SU-DHL-6 (cell line): ENCODE results near the gene PDE4D.

ENCODE experiments used
- EZH2phosphoT487 ChIP-seq: fragments of 200-600 bp; sonication (generic), shearing (Covaris generic); conservative IDR thresholded peaks from 2 replicates; pipeline ENCODE4 v1.6.1; 2018; ENCODE audit warnings: mild to moderate bottlenecking, antibody characterized with exemption, low read length, moderate library complexity, mixed read lengths
- TF ChIP-seq, protein P1 (sequence below): fragments of 200-600 bp; sonication (generic); IDR thresholded peaks from one replicate; pipeline ENCODE4 v1.5.1; 2017; ENCODE audit warnings: antibody characterized with exemption, mild to moderate bottlenecking, low read length, moderate library complexity; ENCODE audit not compliant: insufficient read depth, poor library complexity, severe bottlenecking

DNA sequence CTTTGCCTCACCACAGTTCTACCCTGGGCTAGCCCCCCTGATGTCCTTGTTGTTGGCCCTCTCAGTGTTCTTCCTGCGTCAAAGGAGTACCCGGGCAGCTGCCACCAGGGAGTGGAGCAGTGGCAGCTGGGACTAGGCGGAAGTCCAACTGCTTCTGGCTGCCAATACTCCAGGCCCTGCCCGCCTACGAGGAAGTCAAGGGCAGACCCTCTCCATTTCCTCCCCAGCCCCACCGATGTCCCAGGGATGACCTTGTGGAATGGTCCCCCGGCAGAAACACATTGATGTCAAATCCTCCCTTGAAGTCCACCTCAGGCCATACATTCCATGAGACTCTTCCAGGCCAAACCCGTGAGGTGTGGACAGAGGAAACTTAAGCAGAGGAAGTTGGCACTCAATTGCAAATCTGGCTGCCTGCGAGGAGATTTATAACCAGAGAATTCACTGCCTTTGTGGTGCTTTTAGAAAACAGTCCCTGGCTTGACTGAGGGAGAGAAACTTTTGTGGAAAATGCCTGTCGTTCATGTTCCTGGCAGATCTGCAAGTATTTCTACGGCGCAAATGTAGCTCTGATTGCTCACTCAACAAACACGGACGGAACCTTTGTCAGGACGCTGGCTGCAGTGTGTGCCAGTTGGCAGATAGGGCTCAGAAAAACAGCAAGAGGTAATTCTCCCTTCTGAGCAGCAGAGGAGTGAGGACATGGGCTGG is 970.9 kb downstream of the PDE4D start:
- TF ChIP-seq, protein P1, sequence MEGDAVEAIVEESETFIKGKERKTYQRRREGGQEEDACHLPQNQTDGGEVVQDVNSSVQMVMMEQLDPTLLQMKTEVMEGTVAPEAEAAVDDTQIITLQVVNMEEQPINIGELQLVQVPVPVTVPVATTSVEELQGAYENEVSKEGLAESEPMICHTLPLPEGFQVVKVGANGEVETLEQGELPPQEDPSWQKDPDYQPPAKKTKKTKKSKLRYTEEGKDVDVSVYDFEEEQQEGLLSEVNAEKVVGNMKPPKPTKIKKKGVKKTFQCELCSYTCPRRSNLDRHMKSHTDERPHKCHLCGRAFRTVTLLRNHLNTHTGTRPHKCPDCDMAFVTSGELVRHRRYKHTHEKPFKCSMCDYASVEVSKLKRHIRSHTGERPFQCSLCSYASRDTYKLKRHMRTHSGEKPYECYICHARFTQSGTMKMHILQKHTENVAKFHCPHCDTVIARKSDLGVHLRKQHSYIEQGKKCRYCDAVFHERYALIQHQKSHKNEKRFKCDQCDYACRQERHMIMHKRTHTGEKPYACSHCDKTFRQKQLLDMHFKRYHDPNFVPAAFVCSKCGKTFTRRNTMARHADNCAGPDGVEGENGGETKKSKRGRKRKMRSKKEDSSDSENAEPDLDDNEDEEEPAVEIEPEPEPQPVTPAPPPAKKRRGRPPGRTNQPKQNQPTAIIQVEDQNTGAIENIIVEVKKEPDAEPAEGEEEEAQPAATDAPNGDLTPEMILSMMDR = no peak
- TF ChIP-seq EZH2phosphoT487 = no peak
